Transverse colon (tissue), 3 donors: ENCODE data around the gene MELK.

Experiments
- CTCF ChIP-seq, 5 experiments: fragments of 200-600 bp in 3 of 5; fragments of 450-650 bp in 2 of 5; sonication (generic) in 3 of 5; IDR thresholded peaks; 1 replicate in 2 of 5; 2 replicates in 3 of 5; pipeline ENCODE4 v1.5.1; 2016 to 2017; ENCODE audit warnings: antibody characterized with exemption in 5 of 5, inconsistent platforms in 3 of 5, mild to moderate bottlenecking in 2 of 5, moderate library complexity in 1 of 5
- EP300 ChIP-seq: sonication (generic); formaldehyde crosslinking; IDR thresholded peaks from one replicate; pipeline ENCODE4 v1.6.1; 2017; ENCODE audit warnings: antibody characterized with exemption, low read depth
- POLR2A ChIP-seq: fragments of 450-650 bp; IDR thresholded peaks from one replicate; pipeline ENCODE4 v1.6.1; 2016; ENCODE audit warnings: antibody characterized with exemption, mild to moderate bottlenecking, moderate library complexity

- TF ChIP-seq POLR2A: no peak
- TF ChIP-seq CTCF (IDR thresholded peaks at IDR 0.05): no peak
- no peak for TF ChIP-seq EP300
Observed at GRCh38 chr9:36532353-36532752, 40.3 kb upstream of the MELK start.
